HG03457 (cell line): ENCODE measurements around the gene CTSC.

Experiments
- ATAC-seq: cut with Tn5 transposase; IDR thresholded peaks from one replicate; pipeline ENCODE4 v1.9.1; 2021; ENCODE audit warnings: moderate number of reproducible peaks; ENCODE audit not compliant: unreplicated experiment

Gene CTSC

DNA sequence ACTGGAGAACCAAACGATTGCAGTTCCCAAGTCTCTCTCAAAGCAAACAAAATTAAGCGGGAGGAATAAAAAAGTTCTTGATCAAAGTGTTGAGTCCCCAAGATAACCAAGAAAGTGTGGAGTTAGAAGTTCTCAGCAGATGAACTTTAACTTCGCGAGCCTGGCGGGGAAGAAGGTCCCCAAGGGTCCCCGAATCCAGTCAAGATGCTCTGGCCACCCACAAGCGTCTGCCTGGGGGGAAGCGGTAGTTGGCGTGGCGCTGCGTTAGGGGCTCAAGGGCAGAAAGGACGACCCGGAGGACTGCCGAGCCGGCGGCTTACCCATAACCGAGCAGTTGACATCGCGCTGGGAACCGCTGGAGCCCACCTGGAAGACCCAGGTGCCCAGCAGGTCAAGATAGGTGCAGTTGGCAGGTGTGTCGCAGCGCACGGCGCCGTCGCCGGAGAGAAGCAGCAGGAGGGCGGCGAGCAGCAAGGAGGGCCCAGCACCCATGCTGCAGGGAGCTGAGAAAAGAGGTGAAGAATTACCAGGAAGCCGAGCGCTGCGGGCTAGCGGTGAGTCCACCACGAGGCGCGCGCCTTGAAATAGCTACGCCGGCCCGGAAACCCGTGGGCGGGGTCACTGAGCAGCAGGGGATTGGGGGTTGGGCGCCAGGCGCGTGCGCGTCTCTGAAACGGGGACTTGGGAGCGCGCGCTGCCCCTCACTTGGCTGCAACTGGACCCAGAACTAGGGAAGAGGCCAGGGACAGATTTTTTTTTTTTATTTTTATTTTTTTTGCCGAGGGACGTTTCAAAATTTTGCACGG lies at the start of gene CTSC:
Gene CTSC (minus strand): TSS at position 556 of the 806 bp plus-strand sequence. CDS start 64 bp downstream, at position 492.
- ATAC-seq: peak; percentile 84

DNA sequence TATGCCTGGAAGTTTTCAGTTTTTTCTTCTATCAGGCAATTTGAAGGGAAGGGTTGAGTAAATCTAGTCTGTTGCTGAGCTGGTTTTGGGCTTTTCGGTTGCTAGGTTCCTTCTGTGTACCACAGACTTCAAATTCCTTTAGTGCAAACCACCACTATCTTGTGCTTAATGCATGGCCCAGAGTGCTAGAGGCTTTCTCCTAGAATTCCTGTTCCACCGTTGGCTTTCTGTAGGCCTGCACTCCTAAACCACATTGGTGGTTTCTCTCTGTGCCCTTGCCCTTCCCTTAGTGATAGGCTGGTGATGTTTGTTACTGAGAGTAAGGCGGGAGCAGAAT lies 47.1 kb upstream of the CTSC start:
- no peak for ATAC-seq

DNA sequence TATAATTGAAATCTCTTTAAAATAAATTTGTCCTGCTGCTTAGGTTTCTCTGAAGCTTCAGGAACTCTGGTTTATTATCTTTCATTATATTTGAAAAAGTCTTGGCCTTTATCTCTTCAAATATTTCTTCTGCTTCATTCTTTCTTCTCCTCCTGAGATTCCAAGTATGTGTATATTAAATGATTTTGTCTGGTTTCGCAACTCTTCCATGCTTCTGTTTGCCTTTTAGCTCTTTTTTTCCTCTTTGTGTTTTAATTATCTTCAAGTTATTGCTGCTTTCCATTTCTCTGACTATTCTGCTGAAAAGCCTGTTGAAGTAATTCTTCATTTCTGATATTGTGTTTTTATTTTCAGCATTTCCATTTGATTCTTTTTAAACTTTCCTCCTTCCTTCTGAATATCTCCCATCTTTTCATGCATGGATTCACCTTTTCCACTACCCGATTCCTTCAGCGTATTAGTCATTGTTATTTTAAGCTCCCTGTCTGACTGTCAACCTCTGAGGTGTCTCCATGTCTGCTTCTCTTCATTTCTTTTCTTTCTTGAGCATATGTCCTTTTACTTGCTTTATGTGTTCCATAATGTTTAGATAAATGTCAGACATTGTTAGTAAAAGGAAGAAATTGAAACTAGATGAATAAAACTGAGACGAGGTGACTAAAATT lies 46.6 kb upstream of the CTSC start:
- ATAC-seq: no peak

- no peak for ATAC-seq
These were observed 45.9 kb upstream of the CTSC start for GRCh38 chr11:88383447-88383846.

DNA sequence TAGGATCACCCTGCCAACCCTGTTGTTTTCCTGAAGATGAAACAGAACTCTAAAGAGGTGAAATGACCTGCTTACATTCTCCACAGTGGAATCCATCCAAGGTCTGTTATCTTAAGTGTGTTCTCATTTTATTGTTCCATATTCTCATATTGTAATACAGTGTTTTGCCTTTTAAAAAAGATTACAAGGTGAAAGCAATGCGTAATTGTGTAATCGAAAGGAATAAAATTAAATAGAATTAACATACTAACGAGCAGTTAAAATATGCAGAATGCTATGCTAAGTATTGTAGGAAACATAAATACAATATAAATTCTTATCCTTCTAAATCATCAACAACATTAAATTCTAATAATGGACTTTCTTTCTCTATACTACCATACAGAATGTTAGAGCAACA lies 41.6 kb upstream of the CTSC start:
- no peak for ATAC-seq

- ATAC-seq: no peak
These were observed 41.0 kb upstream of the CTSC start for GRCh38 chr11:88378422-88379066.

- ATAC-seq: no peak
These were observed 40.1 kb upstream of the CTSC start for GRCh38 chr11:88377646-88378045.

DNA sequence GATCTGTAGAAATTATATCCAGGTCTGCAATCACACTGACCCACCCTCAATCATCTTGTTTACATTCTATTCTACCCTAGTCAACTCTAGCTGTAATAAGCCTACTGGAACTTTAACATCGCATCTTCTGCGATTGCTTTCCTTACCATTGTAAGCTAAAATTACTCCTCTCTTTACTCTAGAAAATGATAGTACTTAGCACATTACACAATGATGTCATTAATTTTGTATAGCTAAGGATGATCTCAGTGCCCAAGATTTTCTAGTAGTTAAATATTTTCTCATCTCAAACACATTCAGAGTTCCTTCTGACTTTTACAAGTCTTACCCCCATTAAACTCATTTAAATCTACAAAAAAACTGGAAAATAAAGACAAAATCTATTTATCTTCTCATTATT lies 39.6 kb upstream of the CTSC start:
- no peak for ATAC-seq

DNA sequence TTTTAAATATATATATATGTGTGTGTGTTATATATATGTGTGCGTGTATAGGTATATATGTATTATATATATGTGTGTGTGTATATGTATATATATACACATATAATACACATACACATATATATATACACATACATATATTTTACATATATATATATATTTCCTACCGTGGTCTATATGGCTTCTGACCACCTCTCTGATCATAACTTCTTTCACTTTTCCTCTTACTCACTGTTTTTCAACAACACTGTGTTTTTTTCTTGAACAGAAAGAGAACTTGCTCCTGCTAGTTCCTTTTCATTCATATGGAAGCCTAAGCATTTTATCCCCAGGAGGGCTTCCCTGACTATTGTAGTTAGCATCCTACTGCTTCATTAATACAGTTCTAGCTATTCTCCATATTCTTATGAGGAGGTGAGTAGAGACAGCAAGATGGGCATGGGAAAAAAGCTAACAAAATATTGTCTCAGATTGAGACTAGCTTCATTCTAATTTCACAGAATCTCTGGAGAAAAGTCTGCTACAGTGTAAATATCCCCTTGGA lies 38.5 kb upstream of the CTSC start:
- no peak for ATAC-seq

- no peak for ATAC-seq
These were observed 33.2 kb upstream of the CTSC start for GRCh38 chr11:88370782-88371181.

DNA sequence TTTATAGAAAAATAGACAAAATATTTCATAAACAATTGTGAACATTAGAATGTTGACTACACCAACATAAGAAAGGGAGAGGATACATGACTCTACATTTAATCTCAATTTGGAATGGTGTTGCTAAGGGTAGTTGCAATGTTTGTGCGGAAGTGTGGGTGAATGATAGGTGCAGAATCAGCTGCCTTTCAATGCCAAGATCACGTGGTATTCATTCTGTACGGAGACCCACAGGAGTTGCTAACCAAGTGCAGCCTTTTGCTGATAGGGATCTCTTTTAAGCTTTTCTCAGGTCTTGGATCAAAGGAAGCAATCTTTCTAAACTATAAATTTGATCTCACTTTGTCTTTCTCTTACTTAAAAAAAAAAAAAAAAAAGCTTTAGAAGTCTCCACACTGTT lies 29.8 kb upstream of the CTSC start:
- no peak for ATAC-seq

- no peak for ATAC-seq
These were observed 26.1 kb upstream of the CTSC start for GRCh38 chr11:88363648-88364065.

- no peak for ATAC-seq
These were observed 25.5 kb upstream of the CTSC start for GRCh38 chr11:88363004-88363403.

GRCh38 chr11:88360141-88360540 lies 22.6 kb upstream of the CTSC start:
- ATAC-seq: no peak

DNA sequence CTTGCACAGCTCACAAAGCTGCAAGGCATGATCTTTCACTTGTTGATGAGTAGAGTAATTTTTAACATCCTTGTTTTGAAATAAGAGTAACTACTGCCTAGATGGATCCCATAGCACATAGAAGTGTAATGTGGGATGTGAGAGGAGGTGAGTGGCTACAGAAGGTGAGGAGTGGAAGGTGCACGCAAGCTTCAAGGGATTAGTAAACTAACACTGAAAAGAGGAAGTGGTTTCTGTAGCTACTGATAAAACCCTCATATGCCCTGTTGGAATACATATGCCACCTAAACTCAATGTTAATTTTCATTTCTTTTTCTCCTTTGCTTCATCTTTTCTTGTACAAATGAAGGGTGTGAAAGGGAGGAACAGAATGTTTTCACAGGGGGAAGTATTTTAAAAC lies 22.0 kb upstream of the CTSC start:
- ATAC-seq: peak; percentile 66

DNA sequence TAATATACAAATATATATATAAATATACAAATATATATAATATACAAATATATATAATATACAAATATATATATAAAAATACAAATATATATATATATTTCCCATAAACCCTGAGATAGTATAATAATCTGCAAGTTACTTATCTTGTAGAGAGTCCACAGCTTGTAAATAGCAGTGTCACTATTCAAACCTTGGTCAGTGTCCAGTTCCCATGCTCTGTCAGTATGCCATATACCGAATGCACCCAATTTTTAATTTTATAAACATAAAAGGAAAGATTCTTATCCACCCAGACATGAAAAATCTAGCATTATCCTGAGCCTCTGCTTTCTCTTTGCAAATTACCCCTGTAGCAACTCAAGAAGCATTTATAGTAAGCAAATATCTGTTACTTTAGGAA lies 21.6 kb upstream of the CTSC start:
- ATAC-seq: no peak

GRCh38 chr11:88358040-88358431 lies 20.5 kb upstream of the CTSC start:
- ATAC-seq: no peak

- ATAC-seq: peak; percentile 46
These were observed 19.9 kb upstream of the CTSC start for GRCh38 chr11:88357323-88358039.

DNA sequence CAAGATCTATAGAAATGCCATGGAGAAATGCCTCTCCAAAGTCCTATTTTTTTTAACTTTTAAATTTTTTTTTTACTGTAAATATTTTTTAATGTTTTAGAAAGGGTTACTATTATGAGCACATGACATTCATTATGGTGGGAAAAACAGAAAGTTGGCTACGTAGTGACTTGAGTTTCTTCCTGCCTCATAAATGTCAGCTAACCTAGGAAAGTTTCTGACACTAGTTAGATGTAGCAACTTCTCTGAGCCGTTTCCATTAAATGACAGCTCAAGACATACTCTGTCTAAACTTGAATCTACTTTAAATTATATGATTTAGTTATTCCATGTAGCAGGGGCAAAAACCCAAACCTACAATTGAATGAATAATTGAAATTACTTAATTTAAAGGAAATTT lies 18.4 kb upstream of the CTSC start:
- no peak for ATAC-seq

GRCh38 chr11:88354912-88355311 lies 17.4 kb upstream of the CTSC start:
- no peak for ATAC-seq

DNA sequence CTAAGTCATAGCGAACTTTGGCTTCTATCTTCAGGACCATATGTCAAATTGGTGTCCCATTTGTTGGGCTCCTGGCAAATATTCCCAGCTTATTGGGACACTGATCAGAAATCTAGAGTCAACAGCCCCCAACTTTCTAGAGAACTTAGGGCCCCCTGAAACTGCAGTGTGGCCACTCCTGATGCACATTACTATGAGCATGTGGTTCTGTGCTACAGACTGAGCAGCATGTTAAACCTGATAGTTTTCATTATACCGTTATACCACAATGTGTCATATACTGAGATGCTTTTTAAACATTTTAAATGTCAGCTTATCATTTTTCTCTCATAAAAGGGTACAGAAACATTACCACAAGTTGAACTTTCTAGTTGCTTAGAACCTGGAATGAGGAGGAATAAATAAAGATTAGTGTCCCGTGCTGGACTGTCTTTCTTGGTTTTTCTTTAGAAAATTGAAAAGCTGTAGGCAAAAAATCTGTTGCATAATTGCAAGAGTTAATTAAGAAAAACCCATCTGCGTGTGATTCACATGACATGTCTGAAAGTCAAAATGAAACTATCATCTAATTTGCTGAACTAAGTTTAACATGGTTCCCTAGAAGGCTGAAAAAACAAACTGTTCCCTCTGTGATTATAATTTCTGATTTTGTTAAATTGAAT lies 16.4 kb upstream of the CTSC start:
- ATAC-seq: peak; percentile 30
